Erythroblast (primary cell): ENCODE results near the gene VPS50.

Experiments
- GATA1 ChIP-seq: IDR thresholded peaks from 2 replicates; pipeline ENCODE4 v1.6.1; 2011; ENCODE audit warnings: low read depth, mild to moderate bottlenecking, control low read depth, low read length, moderate library complexity
- POLR2A ChIP-seq: IDR thresholded peaks from 2 replicates; pipeline ENCODE4 v1.6.1; 2011; ENCODE audit warnings: mild to moderate bottlenecking, low read length

- TF ChIP-seq POLR2A (no peak), GATA1 (no peak)
Observed at GRCh38 chr7:93301736-93302135, 69.6 kb downstream of the VPS50 start.
